SH-SY5Y (cell line): ENCODE data around the gene PRSS50.

Source experiments
- GATA2 ChIP-seq: IDR thresholded peaks from 2 replicates; pipeline ENCODE4 v1.6.1; 2011; ENCODE audit warnings: mild to moderate bottlenecking, low read depth, low read length
- GATA3 ChIP-seq: IDR thresholded peaks from 2 replicates; pipeline ENCODE4 v1.6.1; 2011; ENCODE audit warnings: low read depth, mild to moderate bottlenecking, low read length, moderate library complexity

GRCh38 chr3:46716461-46717441 is 918 bp downstream of the PRSS50 start:
- no peak for TF ChIP-seq GATA2
- no peak for TF ChIP-seq GATA3
